HG02973 (cell line): ENCODE results near the gene STEAP2.

Experiments used
- ATAC-seq: cut with Tn5 transposase; IDR thresholded peaks from one replicate; pipeline ENCODE4 v1.9.1; 2021; ENCODE audit warnings: moderate library complexity; ENCODE audit not compliant: unreplicated experiment

STEAP2 gene

DNA sequence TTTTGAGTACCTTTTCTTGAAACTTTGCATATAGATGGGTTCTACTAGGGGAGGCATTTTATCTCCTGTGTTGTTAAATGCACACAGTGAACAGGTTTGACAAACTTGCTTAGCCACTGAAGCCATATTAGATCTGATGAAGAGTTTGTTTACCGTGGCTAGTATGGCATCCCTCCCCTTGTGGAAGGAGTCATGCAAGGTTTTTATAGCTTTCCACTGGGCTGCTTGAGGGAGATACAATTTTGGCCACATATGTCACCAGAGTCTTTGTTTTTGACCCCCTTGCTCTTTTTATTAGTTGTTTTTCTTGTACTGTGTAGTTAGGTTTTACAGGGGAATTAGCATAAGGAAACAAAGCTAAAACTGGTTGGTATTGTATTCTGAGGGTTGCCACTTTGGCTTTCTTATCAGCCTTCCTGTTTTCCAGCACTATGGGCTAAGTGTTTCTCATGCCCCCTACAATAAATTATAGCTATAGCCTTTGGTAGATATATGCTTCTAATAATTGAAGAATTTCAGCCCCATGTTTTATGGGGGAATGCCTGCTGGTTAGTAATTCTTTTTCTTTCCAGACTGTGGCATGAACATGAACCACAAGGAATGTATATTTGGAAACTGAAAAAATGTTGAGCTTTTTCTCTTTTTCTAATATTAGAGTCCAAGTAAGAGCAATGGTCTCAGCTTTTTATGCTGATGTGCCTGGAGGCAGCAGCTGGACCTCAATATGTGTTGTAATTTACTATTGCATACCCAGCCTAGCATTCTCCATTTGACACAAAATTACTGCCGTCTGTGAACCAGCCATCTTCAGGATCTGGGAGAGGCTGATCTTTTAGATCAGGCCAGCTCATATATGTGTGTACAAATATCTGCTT is 18.4 kb upstream of the STEAP2 start:
- no peak for ATAC-seq

DNA sequence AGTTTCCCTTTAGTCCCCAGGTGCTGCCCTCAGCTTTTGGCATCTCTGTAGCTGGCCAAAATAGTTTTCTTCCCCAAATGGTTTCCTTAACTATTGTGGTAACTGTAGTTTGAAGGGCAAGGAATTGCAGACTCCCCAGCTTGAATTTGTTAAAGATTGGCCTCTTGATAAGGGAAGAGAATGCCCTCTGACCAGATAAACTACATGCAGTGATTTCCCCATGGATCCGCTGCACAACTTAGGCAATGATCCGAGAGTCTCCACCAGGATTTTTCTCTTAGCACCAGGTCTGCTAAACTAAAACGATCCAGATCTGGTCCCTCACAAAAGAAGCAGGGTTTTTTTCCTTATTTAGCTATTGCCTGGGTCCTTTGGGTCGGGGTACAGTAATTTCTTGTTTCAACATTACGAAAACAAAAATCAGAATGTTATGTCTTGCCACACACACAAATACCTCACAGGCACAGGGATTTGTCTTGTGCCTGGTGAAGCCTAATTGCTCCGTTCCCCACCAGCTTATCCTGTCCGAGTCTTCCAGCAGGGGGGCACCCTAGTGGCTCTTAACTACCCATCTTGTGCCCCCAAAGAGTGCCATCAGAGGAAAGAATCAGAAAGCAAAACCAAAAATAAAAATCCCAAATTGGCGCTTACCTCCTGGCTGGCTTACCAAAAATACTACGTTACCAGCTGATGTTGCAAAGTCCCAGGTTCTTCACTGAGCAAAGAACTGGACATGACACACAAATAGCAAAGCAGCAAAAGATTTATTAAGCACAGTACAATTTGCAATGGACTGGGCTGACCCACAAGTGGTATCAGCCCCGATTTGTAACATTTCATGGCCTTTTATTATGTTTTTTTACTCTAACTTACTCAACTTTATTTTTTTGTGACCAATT is 16.4 kb upstream of the STEAP2 start:
- no peak for ATAC-seq

DNA sequence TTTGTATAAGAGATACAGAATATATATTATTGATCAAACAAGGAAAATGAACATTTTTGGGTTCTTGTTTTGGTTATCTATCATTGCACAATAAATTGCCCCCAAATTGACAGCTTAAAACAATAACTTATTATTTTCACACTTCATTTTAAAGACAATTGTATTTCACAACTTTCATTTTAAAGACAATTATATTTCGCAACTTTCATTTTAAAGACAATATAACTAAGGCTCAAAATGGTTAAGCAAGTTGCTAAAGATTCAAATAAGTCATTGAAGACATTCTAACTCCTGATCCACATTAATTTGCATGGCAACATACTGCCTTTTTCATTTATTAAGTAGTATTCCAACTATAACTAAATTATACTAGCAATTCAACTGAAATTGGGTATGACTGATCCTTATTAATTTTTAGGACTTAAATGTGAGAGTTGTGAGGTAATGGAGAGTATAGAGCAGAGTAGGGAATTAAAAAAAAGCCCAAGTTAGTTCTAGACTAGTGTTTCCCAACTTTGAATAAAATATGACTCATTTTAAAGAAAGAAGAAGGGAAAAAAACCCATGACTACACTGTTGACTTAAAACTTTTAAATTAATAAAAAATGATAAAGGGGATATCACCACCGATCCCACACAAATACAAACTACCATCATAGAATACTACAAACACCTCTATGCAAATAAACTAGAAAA is 9.9 kb upstream of the STEAP2 start:
- no peak for ATAC-seq

DNA sequence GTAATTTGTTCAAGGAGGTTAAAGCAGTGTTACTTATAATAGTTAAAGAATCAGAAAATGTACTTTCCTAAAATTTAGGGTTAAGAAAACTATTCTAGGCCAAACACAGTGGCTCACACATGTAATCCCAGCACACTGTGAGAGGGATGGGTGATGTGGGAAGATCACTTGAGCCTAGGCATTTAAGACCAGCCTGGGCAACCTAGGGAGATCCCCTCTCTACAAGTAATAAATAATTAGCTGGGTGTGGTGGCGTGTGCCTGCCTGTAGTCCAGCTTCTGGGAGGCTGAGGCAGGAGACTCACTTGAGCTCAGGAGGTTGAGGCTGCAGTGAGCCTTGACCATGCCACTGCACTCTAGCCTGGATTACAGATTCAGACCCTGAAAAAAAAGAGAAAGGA is 3.6 kb upstream of the STEAP2 start:
- ATAC-seq: no peak

DNA sequence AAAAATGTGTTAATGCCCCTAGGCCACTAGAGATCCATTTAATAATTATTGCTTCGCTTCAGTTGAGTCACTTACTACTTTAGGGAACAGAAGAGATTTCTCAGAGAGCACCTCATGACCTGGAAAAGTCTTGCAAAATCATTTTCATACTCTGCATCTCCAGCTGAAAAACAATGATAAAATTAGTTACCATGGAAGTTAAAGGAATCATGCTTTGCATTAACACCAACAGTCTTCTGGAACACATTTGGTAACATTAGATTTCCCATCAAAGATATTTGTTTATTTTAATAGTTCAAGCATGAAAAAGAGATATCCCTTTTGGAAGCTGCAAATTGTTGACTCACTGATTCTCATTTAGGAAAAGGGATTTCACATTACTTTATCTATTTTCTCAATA is 1.8 kb upstream of the STEAP2 start:
- no peak for ATAC-seq

DNA sequence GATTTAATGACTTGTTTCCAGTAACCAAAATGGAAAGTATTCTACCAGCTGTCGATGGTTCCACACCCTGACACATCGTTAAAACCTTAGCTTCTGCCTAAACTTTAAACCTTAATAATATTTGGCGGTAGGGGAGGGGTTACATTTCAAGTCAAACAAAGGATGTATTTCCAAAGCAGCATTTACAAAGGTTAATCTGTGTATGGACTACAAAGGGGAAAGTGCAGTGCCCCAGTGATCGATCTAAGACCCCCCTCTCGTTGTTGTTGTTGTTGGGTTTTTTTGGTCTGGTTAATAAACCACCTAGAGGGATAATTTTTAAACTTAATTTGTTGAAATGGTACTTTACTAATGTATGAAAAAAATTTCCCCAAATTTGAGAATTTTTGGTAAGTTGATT is 1.1 kb upstream of the STEAP2 start:
- no peak for ATAC-seq

DNA sequence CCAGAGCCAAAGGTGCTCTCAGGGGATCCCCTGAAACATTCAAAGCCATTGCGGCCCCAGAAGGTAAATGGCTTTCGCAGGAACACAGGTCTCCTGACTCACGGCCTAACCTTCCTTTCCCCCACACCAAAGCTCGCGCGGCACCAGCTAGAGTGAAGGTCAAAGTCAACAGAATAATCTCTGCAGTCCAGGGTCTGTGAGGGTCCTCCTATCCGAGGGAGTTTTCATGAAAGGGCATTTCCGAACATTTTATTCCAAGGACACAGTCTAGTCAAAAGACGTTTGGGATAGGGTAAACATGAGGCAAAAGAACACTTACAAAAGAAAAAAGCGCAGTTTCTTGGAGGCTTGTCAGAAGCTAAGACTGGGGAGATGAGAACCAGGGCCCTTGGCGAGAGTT is 559 bp upstream of the STEAP2 start:
- ATAC-seq: no peak

DNA sequence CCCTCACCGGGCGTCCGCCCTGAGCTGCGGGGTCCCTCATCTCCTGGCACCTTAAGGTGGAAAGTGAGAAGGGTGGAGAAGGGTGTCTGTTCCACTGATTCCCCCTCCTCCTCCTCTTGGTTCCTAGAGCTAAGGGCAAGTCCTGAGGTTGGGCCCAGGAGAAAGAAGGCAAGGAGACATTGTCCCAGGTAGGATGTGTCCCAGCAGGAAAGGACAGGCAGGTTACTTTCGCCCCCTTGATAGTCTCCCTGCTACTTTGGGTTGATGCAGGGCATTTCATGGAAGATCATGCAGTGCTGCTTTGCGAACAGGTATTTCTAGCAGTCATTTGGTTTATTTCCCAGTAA is 582 bp downstream of the STEAP2 start:
- no peak for ATAC-seq

DNA sequence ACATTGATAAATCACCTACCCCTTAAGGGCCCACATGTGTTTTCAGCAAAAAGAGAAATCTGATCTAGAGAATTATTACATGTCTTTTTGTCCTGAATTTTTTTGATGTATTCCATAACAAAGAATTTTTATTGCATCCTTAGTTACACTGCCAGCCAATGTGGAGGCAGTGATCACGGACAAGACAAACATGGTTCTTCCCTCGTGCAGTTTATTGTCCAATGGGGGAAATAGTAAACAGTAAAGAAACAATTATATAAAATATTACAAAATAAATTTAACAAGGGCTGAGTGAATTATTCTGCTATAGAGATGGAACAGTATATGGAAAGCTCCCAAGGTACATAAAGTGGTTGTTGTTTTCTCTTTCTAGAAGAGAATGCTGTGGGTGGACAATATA is 2.0 kb downstream of the STEAP2 start:
- ATAC-seq: no peak

DNA sequence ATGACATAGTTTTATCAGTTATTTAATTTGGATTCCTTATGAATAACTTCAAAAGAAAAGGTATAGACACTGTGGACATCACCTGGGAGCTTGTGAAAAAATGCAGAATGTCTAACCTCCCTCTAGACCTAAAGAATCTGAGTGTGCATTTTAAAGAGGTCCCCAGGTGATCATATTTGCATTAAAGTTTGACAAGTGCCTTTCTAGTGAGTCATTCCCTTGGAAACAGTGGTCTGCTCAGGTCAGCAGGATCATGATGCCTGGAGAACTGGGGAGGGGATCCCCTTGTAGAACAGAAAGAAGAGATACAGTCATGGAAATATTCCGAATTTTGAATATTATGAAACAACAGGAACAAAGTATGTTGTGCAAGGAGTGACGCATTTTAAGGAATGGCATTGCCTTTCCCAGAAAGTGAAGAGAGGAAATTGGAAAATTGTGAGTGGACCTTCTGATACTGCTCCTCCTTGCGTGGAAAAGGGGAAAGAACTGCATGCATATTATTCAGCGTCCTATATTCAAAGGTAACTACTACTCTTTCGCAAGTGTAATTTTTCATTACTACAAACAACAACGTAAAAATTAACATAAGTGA is 4.6 kb downstream of the STEAP2 start:
- no peak for ATAC-seq

DNA sequence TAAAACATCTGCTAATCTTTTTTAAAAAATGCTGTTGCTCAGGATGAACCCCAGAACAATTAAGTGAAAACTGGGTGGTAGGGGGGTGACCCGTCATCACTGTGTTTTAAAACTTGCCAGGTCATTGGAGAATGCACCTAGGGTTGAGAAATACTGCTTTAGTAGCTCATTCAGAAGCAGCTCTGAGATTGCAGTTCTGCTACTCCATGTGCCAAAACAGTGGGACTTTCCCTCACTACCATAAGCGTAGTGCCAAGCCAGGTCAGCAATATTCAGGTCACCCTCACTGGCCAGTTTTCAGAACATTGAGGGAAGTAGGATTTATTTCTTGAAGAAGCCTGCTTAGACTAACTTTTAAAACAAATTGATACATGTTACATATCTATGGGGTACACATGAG is 5.2 kb downstream of the STEAP2 start:
- ATAC-seq: no peak

DNA sequence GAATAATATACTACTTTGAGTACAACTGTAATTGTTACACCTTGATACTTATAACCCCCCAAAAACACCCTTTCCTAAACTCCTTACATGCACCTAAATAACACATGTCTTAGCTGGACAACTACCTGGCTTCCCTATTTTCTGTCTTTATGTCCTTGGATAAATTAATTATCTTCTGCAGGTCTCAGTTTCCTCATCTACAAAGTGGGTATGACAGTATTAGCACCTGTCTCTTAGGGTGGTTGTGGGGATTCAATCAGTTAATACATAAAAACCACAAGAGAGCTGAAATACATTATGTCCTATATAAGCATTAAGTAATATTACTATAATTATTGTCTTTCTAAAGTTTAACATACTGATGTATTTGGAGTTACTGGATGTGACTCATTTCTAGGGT is 10.8 kb downstream of the STEAP2 start:
- no peak for ATAC-seq

DNA sequence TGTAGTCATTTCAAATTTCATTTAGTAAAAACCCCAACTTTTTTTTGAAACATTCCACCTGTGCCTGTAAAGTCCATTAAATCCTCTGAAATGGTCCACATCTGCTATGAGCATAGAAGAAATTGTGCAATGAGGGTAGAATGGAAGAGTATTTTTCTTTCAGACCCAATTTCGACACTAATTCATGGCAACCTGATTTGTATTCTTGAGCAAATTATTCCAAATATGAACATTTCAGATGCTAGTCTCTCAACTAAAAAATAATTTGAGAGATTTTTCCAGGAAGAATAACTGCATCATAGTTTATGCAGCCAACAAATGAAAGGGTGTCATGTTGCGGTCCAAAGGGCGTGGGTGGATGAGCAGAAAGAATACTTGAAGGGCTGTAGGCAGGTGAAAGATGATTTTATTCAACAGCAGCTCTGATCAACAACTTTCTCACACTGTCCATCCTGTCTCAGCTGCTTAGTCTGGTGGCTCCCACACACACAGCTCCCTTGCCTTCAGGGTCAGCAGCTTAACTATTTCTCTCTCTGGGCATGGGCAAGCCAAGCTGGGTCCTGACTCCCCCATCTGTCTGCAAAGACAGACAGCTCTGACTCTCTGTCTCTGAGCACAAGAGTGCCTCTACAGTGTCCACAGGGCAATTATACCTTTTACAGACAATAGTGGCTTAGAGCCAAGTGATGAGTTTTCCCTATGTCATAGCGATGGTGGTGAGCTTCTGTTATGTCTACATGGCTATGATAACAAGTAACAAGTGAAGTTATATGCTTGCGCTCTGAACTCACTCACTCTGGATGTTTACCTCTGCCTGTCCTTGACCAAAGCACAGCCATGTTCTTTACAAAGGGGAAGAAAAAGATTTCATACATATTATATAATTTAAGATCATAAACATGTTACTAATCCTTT is 11.5 kb downstream of the STEAP2 start:
- no peak for ATAC-seq

DNA sequence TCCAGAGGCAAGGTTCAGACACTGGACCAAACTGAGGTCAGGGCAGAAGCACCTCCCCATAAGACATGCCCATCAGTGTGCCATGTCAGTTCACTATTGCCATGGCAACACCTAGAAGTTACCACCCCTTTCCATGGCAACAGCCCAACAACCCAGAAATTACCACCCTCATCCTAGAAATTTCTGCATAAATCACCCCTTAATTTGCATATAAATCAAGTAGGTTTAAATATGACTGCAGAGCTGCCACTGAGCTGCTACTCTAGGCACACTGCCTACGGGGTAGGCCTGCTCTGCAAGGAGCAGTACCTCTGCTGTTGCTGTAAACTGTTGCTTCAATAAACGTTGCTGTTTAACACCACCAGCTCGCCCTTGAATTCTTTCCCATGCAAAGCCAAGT is 12.7 kb downstream of the STEAP2 start:
- ATAC-seq: no peak

DNA sequence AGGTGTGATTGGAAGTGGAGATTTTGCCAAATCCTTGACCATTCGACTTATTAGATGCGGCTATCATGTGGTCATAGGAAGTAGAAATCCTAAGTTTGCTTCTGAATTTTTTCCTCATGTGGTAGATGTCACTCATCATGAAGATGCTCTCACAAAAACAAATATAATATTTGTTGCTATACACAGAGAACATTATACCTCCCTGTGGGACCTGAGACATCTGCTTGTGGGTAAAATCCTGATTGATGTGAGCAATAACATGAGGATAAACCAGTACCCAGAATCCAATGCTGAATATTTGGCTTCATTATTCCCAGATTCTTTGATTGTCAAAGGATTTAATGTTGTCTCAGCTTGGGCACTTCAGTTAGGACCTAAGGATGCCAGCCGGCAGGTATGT is 13.6 kb downstream of the STEAP2 start:
- no peak for ATAC-seq

DNA sequence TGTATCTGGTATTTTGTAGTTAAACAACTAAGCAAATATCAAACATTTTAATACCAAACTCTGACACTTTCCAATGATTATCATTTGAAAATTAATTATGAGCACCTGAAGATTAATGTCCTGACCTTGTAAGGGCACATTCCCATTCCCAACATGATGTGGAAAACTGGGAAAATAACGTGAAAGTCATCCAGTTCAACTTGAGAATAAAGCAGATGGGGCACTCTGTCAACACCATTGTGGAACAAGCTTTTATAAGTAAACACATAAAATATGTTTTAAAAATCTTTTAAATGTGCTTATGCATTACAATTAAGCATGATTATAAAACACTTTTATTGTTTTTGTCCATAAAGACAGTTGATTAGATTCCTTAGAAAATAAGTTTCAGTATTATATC is 14.1 kb downstream of the STEAP2 start:
- no peak for ATAC-seq

DNA sequence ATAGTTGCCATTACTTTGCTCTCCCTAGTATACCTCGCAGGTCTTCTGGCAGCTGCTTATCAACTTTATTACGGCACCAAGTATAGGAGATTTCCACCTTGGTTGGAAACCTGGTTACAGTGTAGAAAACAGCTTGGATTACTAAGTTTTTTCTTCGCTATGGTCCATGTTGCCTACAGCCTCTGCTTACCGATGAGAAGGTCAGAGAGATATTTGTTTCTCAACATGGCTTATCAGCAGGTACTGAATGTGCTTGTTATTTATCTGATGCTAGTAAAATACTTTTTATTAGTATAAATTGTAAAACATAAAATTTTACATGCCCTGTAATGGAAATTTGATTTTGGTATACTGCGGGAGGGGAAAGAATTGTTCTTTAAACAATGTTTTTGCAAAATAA is 15.7 kb downstream of the STEAP2 start:
- no peak for ATAC-seq

DNA sequence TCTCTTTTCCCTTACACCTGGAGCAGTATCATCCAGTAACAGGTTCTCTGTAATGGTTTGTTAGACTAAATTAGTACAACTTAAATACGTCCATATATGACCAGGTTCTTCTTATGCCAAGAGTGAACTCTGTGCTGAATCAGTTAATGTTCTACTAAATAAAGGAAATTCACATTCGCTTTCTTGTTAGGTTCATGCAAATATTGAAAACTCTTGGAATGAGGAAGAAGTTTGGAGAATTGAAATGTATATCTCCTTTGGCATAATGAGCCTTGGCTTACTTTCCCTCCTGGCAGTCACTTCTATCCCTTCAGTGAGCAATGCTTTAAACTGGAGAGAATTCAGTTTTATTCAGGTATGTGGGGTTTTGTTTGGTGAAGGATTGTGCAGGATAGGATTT is 18.1 kb downstream of the STEAP2 start:
- ATAC-seq: no peak

DNA sequence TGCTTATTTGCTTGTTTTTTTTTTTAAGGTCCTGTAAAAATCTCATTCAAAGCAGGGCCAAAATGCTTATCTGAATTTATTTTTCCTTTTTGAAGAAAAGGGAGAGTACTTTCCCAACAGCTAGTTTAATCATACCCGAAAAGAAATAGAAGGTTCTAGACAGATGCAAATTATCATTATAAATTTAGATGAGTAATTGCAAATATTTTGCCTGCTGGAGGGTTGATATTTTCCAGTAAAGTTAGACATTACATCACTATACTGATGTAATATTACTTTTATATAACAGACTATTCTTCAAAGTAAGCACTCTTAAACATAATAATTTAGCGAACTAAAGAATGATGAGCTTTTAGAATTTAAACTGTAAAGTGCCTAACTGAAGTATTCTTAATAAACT is 19.3 kb downstream of the STEAP2 start:
- no peak for ATAC-seq

DNA sequence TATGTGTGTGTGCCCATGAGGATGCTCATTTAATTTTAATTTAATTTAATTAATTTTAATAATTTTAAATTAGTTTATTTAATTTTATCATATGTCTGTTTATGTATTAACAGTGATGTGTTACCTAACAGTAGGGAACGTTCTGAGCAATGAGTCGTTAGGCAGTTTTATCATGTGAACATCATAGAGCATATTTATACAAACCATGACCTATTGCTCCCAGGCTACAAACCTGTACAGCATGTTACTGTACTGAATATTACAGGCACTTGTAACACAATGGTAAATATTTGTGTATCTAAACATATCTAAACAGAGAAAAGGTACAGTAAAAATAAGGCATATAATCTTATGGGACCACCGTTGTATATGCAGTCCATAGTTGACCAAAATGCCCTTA is 19.8 kb downstream of the STEAP2 start:
- ATAC-seq: no peak
